ENCODE measurements around the gene OMA1. TPM values are rescaled to one million over a fixed set of nuclear protein-coding genes. Genes with fewer than 3 reads are reported as not detected.

OMA1 gene
- total RNA-seq, 1 experiment from 2014 or later: 21.9 TPM

GRCh38 chr1:58447042-58447441, 99.5 kb downstream of the OMA1 start:
- no peak overlapping the region for H3K4me2 ChIP-seq (ENCODE audit: low read length)
- no peaks in the 10 kb centered on the region for H4K20me1 ChIP-seq (ENCODE audit: insufficient read depth)
- no peak overlapping the region for H3K27ac ChIP-seq (ENCODE audit: low read depth, low read length)
- no peaks in the 10 kb centered on the region for H3K36me3 ChIP-seq (ENCODE audit: control insufficient read depth in 1 of 2, insufficient read depth in 2 of 2, low read length in 2 of 2)
- ChIA-PET POLR2A (no interaction called here), CTCF (no interaction called here), RAD21 (ENCODE audit: low non-redundant PET in 1 of 2, low total read pairs in 2 of 2, uncharacterized antibody in 2 of 2, unreplicated experiment in 2 of 2) (no interaction called here)
- no peak overlapping the region for H2AFZ ChIP-seq (ENCODE audit: low read depth, low read length, poor library complexity, severe bottlenecking)
- BruUV-seq (replicated peaks): no TSS peak
- H3K4me3 ChIP-seq (replicated peaks in 1 of 2; ENCODE audit: low read depth in 1 of 2, low read length in 2 of 2): no peak overlapping the region
- no peaks in the 10 kb centered on the region for H3K4me1 ChIP-seq (ENCODE audit: control insufficient read depth in 1 of 2, insufficient read depth in 2 of 2, low read length in 2 of 2)
- DNase-seq (ENCODE audit: low read depth, low spot score) (no peak), ATAC-seq (no peak)
- intact Hi-C loops (cut with micrococcal nuclease): no loop called here
- TF ChIP-seq EZH2 (IDR thresholded peaks at IDR 0.05): no peak
- no peak for TF ChIP-seq CBX3 (IDR thresholded peaks at IDR 0.05; ENCODE audit: low read depth)
- TF ChIP-seq POLR2A (IDR thresholded peaks at IDR 0.05; ENCODE audit: borderline replicate concordance, extremely low read depth, insufficient read depth, insufficient read length): no peak
- TF ChIP-seq EZH2phosphoT487 (IDR thresholded peaks at IDR 0.05; ENCODE audit: borderline replicate concordance): no peak
- TF ChIP-seq REST (IDR thresholded peaks at IDR 0.05; ENCODE audit: low read depth): no peak
- TF ChIP-seq CTCF (IDR thresholded peaks at IDR 0.05 in 2 of 3, conservative IDR thresholded peaks at IDR 0.05 in 1 of 3; ENCODE audit: borderline replicate concordance in 1 of 3, insufficient read depth in 1 of 3, low read depth in 2 of 3, low read length in 2 of 3): no peak
- TF ChIP-seq TCF7L2 (IDR thresholded peaks at IDR 0.05; ENCODE audit: borderline replicate concordance, extremely low read depth, insufficient read depth, insufficient read length): no peak
- no peak for TF ChIP-seq ATF3 (IDR thresholded peaks at IDR 0.05)
- no peak for TF ChIP-seq EGR1 (IDR thresholded peaks at IDR 0.05; ENCODE audit: low read depth)
- no peak for TF ChIP-seq JUND (IDR thresholded peaks at IDR 0.05)
- TF ChIP-seq SP1 (IDR thresholded peaks at IDR 0.05; ENCODE audit: low read depth): no peak
- TF ChIP-seq ZBTB33 (IDR thresholded peaks at IDR 0.05; ENCODE audit: extremely low read depth, insufficient replicate concordance, low read length): no peak
- TF ChIP-seq ZNF274 (IDR thresholded peaks at IDR 0.05; ENCODE audit: low read depth, low read length): no peak
- TF ChIP-seq SIN3A (IDR thresholded peaks at IDR 0.05; ENCODE audit: low read depth): no peak
- no peak for TF ChIP-seq ZFX (IDR thresholded peaks at IDR 0.05)
- no peak for TF ChIP-seq MAX (IDR thresholded peaks at IDR 0.05)
- no peak for TF ChIP-seq FOSL1 (IDR thresholded peaks at IDR 0.05; ENCODE audit: low read depth)
- H3K27me3 ChIP-seq (ENCODE audit: insufficient read depth, low read length): peaks cover 46% of the 10 kb centered on the region
- no peaks in the 10 kb centered on the region for H3K9me3 ChIP-seq (ENCODE audit: control insufficient read depth in 1 of 2, insufficient read depth in 1 of 2, low read depth in 1 of 2, low read length in 2 of 2)
- H3K9ac ChIP-seq (ENCODE audit: low read length): no peak overlapping the region
- no peaks in the 10 kb centered on the region for H3K9me2 ChIP-seq (ENCODE audit: insufficient read depth)
- H3K79me2 ChIP-seq (ENCODE audit: insufficient read depth, low read length): no peaks in the 10 kb centered on the region

All from HCT116 (cell line).